Fibroblast of gingiva (primary cell): ENCODE measurements around the gene SUV39H2.
"Not testable (repeated sequence)": the region's sequence is repeated elsewhere in the genome, so short reads cannot be mapped to it uniquely, and the experiment has no call there.

Experiments
- DNase-seq: peaks from one replicate; pipeline ENCODE4 v3.0.0-alpha.2; 2011; ENCODE audit warnings: low read depth

SUV39H2 gene

DNA sequence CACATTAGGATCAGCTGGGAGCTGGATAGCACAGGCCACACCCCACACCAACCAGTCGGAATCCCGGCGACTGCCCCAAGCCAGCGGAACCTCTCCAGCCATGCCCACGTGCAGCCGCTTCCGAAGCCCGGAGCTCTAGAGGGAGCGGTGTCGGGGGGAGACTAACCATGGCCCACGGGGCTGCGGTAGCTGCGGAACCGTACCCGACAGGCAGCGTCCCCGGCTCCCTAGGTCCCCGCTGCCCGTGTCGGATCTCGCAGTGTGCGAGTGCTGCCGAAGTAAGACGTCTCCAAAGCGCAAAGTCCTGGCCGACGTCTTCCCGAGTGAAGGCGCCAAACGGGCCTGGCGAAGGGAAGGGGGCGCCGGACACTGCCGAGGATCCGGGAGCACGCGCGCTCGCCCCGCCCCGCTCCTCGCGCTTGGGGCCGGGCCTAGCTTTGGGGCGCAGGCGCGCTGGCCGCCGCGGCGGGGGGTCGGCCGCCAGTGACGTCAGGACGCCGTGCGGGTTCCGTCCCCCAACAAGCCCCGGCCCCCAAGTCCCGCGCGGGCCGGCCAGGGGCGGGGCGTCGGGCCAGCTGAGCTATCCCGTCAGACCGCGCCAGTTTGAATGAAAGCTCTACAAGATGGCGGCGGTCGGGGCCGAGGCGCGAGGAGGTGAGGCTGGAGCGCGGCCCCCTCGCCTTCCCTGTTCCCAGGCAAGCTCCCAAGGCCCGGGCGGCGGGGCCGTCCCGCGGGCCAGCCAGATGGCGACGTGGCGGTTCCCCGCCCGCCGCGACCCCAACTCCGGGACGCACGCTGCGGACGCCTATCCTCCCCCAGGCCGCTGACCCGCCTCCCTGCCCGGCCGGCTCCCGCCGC lies at the start of gene SUV39H2:
TSS of gene SUV39H2 (plus strand) at position 601 of the 858 bp plus-strand sequence. CDS start at position 624, 23 bp downstream.
- peak; percentile 95 for DNase-seq

GRCh38 chr10:14833106-14833505 lies 45.6 kb upstream of the SUV39H2 start:
- DNase-seq: no peak

- DNase-seq: no peak
These were observed 42.5 kb upstream of the SUV39H2 start for GRCh38 chr10:14836208-14836607.

- no peak for DNase-seq
These were observed 41.5 kb upstream of the SUV39H2 start for GRCh38 chr10:14837003-14837756.

DNA sequence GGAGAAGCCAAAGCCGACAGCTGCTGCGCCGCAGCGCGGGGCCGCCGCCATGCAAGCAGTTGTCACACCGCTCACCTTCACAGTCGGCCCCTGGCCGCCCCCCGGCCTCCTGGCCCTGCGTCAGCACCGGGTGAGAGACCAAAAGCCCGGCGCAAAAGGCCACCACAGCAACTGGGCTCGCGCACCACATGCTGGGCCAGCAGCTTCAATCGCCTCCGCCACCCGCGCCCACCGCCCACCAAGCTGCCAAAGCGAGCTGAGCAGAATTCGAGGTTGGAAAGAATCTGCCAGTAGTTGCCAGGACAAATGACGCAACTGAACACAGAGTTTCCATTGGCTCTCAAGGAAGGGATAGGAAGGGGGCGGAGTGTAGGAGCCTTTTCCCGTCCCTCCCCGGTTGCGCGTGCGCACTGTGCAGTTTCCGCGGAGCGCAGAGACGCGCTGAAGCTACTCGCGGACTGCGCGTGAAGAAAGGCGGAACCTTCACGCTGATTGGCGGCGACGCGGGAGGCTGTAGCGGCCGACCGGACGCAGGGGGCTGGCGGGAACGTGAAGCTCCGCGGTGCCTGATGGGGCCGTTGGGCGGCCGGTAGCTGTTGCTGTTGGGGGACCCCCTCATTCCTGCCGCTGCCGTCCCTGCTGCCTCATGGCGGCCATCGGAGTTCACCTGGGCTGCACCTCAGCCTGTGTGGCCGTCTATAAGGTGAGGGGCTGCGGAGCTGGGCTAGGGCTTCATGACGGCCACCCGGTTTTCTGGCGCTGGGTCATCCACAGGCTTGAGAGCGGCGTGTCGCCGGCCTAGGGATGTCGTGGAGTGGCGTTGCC lies 40.7 kb upstream of the SUV39H2 start, which contains the start of the genes CDNF, HSPA14 and MSANTD7:
TSS of gene CDNF (minus strand) at position 281 of the 825 bp plus-strand sequence. CDS start at position 190, 91 bp downstream.
TSS of gene HSPA14 (plus strand) at position 550 of the 825 bp plus-strand sequence. CDS start at position 647, 97 bp downstream.
TSS of gene MSANTD7 (plus strand) at position 550 of the 825 bp plus-strand sequence. CDS start 3,979 bp downstream, outside the sequence.
- DNase-seq: peak; percentile 99

DNA sequence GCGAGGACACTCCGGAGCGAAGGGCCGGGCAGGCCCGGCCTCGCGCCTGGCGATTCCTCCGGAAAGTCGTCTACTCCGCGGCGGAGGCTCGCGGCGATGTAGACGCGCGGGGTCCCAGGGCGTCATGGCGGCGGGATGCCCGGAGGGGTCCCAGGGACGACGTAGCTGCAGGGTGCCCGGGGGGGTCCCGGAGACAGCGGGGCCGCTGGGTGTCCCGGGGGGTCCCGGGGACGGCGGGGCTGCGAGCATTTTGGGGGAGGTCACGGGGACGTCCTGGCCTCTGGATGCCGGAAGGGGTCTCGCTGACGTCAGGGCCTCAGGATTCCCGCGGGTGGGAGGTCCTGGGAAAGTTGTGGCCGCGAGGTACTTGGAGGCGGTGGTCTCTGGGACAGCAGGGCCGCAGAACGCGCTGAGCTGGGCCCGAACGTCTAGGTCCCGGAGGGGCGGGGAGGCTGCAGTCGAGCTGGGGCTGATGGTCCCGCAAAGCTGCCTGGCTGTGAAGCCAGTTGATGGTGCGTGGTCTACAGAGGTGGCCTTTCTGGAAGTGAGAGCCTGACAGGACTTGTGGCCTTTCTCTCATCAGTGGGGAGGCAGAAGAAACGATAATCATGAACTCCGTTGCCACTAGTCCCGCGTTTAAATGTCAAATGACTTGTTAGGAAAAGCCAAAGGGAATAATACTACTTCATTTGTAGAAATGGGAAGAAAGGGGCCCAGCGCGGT lies 39.9 kb upstream of the SUV39H2 start:
- DNase-seq: peak; percentile 7

- no peak for DNase-seq
These were observed 39.4 kb upstream of the SUV39H2 start for GRCh38 chr10:14839305-14839695.

- no peak for DNase-seq
These were observed 38.5 kb upstream of the SUV39H2 start for GRCh38 chr10:14840178-14840577.

DNA sequence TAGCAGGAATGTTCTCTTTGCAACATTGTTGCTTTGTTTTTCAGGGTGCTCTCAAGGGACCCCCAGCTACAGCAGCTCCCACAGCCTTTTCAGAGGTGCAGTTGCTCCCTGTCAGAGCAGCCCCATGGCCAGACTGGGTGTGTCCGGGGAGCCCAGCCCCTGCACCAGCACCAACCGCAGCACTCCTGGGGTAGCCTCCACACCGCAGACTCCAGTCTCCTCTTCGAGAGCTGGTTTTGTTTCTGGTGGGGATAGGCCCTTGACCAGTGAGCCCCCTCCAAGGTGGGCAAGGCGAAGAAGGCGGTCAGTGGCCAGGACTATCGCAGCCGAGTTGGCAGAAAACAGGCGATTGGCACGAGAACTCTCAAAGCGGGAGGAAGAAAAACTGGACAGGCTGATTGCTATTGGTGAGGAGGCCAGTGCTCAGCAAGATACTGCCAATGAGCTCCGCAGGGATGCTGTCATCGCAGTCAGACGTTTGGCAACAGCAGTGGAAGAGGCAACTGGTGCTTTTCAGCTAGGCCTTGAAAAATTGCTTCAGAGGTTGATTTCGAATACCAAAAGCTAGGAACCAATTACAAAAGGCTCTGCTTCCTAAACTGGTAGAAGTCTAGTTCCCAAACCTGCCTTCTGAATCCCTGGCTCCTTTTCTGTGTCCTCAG lies 35.2 kb upstream of the SUV39H2 start:
- no peak for DNase-seq

DNA sequence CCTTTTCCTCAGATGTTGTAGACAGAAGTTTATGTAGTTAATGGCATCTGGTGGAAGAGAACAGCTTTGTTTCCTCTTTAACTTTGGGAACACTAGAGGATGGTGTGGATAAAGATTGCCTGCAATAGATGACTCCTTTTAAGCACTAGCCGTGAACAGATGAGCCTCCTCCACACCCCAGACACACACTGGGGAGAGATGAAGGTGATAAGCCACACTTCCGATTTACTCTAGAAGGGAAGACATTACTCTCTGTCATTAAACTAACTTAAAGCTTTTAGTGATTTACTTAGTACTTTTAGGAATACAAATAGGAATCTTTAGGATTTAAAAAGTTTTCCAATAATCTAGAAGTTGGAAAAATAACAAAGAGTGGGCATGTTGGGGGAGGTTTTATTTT lies 33.7 kb upstream of the SUV39H2 start:
- DNase-seq: no peak

DNA sequence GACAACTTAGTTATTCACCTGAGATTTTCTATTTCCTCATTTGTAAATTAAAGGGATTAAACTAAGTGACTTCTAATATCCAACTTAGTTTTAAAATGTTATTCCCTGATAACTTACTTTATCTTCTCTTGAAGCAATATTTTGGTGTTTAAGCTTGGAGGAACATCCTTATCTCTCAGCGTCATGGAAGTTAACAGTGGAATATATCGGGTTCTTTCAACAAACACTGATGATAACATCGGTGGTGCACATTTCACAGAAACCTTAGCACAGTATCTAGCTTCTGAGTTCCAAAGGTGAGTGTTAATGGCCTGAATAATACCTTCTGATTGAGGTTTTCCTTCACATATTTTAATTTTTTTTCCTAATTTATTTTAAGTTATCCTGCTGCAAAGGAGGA lies 26.4 kb upstream of the SUV39H2 start:
- no peak for DNase-seq

DNA sequence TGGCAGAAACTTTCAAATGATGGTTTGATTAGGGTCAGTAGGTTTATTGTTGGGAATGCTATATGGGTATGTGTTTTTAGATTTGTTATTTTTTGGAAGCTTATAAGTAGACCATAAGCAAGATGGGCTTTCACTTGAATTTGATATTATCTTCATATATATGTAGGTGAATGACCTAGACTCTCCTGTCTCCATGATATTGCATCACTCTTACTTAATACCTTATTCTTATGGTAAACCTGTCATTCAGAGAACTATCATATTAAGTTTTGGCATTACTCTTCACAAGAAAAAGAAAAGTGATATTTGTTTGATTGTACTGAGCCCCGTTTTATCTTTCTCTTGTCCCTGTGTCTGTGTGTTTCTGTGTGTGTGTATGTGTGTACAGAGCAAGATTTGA lies 23.2 kb upstream of the SUV39H2 start:
- no peak for DNase-seq

GRCh38 chr10:14858338-14858960 lies 20.2 kb upstream of the SUV39H2 start:
- DNase-seq: no peak

- DNase-seq: no peak
These were observed 19.6 kb upstream of the SUV39H2 start for GRCh38 chr10:14859043-14859442.

DNA sequence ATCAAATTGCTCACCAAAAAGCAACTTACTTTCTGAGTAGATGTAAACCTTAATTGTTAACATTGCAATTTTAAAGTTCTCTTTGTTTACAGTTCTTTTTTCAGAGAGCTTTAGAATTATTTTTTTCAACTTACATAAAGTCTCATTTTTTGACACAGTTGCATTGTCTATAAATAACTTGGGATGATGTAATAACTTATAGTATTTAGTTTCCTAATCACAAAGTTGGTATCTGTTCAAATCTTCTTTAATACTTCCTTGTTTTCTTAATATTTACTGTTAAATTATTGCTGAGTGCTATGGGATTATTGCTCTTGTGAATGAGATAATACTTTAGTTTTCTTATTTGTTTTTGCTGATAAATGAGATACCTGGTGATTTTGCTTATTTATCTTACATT lies 18.9 kb upstream of the SUV39H2 start:
- DNase-seq: no peak

DNA sequence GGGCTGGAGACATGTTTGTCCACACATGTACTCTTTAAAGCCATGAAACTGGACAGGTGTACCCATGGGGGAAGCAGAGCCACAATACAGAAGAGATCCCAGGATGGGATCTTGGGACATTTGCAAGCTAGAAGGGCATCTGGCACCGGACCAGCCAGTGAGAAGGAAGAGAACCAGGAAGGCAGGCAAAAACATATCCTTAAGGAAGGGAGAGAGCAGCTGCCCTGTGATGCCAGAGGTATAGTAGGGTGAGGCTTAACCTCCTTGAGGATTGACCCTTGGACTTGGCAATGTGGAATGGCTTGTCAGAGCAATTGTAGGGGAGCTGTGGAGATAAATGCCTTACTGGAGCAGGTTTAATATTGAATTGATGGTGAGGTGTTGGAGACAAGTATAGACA lies 17.9 kb upstream of the SUV39H2 start:
- no peak for DNase-seq

DNA sequence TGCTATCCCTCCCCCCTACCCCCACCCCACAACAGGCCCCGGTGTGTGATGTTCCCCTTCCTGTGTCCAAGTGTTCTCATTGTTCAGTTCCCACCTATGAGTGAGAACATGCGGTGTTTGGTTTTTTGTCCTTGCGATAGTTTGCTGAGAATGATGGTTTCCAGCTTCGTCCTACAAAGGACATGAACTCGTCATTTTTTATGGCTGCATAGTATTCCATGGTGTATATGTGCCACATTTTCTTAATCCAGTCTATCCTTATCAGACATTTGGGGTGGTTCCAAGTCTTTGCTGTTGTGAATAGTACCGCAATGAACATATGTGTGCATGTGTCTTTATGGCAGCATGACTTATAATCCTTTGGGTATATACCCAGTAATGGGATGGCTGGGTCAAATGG lies 14.2 kb upstream of the SUV39H2 start:
- DNase-seq: not testable (repeated sequence)

GRCh38 chr10:14864871-14865270 lies 13.8 kb upstream of the SUV39H2 start:
- DNase-seq: not testable (repeated sequence)

DNA sequence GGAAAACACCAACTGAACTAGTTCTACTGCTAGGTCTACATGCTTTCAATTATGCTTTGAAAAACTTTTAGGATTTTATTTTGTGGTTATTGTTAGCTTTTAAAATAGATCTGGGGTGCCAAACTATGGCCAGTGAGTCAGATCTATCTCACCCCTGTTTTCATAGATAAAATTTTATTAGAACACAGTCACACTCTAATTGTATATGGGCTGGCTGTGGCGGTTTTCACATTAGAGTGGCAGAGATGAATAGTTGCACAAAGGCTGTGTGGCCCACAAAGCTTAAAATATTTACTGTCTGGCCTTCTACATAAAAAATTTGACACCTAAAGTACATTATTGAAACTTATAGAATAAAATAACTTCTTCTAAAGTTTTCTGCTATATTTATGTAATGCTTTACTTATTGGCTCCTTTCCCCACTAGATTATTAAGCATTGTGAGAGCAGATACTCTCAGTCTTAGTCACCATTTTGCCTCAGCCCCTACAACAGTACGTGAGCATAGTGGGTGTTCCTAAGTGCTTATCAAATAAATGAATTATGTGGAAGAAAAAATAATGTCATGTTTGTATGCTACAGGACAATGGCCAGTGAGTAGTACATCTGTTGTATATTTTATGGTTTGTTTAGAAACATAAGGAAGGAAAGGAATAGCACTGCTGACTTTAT lies 5.4 kb upstream of the SUV39H2 start:
- DNase-seq: peak; percentile 10

GRCh38 chr10:14875941-14876340 lies 2.7 kb upstream of the SUV39H2 start:
- DNase-seq: no peak
